AG09319 (cell line): ENCODE data around the gene GLB1L.

Source experiments
- DNase-seq: peaks from one replicate; pipeline ENCODE4 v3.0.0-alpha.2; 2010; ENCODE audit warnings: low read depth; ENCODE audit errors: extremely low read depth
- TF ChIP-seq, protein P1 (sequence below): IDR thresholded peaks from 2 replicates; pipeline ENCODE4 v1.5.1; 2011; ENCODE audit warnings: low read depth, mild to moderate bottlenecking, inconsistent platforms, low read length, moderate library complexity

Gene GLB1L

DNA sequence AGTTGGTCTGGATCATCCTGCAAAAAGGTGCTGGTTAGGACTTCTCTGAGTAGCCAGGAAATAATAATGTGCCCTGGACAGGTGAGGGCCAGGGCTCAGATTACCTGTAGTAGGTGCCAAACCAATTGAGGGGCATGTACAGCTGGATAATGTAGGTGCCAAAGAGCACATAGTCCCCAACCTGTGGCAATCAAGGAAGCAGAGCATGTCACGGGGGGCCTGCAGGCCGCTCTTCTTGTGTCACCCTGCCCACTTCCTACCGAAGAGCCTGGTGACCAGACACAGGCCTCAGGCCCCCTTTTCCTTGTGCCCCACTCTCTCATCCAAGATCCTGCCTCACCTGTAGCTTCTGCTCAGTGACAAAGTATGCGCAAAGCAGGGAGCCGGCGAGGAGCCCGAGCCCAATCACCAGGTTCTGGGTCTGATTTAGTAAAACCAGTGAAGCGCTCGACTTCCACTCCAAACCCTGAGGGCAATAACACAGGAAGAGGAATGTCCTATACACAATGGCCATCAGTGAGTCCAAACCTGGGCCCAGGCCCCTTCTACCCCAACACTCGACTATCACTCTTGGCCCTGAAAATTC is 31.7 kb downstream of the GLB1L start:
- no peak for DNase-seq
- TF ChIP-seq, protein P1, sequence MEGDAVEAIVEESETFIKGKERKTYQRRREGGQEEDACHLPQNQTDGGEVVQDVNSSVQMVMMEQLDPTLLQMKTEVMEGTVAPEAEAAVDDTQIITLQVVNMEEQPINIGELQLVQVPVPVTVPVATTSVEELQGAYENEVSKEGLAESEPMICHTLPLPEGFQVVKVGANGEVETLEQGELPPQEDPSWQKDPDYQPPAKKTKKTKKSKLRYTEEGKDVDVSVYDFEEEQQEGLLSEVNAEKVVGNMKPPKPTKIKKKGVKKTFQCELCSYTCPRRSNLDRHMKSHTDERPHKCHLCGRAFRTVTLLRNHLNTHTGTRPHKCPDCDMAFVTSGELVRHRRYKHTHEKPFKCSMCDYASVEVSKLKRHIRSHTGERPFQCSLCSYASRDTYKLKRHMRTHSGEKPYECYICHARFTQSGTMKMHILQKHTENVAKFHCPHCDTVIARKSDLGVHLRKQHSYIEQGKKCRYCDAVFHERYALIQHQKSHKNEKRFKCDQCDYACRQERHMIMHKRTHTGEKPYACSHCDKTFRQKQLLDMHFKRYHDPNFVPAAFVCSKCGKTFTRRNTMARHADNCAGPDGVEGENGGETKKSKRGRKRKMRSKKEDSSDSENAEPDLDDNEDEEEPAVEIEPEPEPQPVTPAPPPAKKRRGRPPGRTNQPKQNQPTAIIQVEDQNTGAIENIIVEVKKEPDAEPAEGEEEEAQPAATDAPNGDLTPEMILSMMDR: no peak

DNA sequence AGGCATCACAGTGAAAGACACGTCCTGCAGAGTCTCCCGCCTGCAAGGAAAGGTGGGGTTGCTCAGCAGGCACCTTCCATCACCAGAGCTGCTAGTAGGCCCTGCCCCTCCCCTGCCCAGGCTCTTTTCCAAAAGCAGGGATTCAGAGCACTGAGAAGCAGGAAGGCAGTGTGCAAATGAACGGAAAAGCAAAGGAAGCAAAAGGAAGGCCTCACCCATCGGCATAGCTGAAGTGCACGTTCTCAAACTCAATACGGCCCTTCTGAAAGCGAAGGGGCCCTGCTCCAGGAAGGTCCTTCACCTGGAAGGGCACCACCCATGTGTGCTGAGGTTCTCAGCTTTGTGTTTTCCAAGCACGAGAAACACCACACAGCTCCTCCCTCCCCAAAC is 32.2 kb downstream of the GLB1L start:
- TF ChIP-seq, protein P1: no peak
- no peak for DNase-seq

- no peak for DNase-seq
- TF ChIP-seq, protein P1: no peak
Measured at GRCh38 chr2:219210886-219211362, 34.3 kb downstream of the GLB1L start.

DNA sequence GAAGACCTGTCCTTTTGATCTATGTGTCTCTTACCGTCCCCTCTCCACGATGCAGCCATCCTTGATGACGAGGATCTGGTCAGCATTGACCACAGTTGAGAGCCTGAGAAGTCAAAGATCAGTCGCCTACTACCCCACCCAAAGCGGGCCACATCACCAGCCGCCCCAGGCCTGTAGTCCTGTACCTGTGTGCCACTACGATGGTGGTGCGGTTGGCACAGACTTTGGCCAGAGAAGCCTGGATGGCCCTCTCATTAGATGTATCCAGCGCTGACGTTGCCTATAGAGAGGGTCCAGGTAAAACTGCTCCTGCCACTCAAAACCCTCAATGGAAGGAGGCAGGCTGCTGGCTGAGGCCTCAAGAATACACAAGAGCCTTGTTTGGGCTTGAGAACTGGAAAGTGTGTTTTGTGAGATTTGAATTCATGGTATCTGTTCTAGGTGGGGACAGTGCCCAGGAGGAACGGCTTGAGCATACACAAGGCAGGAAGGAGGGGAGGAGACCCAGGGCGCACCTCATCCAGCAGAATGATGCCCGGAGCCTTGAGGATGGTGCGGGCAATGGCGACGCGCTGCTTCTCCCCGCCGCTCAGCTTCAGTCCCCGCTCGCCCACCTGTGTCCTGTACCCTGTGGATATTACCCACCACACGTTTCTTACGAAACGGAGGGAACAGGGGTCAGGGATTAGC is 34.9 kb downstream of the GLB1L start:
- no peak for DNase-seq
- TF ChIP-seq, protein P1: no peak

GRCh38 chr2:219209236-219210195 is 35.7 kb downstream of the GLB1L start:
- TF ChIP-seq, protein P1: no peak
- no peak for DNase-seq

- DNase-seq: no peak
- TF ChIP-seq, protein P1: no peak
Measured at GRCh38 chr2:219207884-219208740, 37.1 kb downstream of the GLB1L start.
